ENCODE results near the gene GRIK1.
"Not testable (repeated sequence)": the region's sequence is repeated elsewhere in the genome, so short reads cannot be mapped to it uniquely, and the experiment has no call there.

Gene GRIK1

GRCh38 chr21:29606613-29607012, 333.2 kb downstream of the GRIK1 start:
- no peak for DNase-seq (ENCODE audit: low spot score)

GRCh38 chr21:29605219-29605618, 334.6 kb downstream of the GRIK1 start:
- not testable (repeated sequence) for DNase-seq (ENCODE audit: low spot score)

DNA sequence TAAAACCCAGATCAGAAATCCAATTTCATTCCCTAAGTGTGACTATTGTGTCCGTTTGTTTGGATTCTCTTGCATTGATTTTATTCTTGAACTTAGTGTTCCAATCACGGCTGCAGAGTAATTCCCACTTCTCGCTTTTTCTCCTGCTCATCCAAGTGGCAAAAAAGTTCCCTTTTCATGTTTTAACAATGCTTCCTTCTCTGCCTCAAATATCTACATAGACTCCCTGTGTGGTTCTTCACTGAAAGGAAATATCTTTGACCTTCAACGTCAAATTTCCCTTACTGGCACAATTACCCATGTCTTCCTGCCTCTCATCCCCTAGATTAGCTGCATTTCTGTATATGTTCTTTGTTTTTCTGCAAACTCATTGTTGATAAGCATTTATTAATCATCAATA, 335.7 kb downstream of the GRIK1 start:
- DNase-seq (ENCODE audit: low spot score): no peak

- DNase-seq (ENCODE audit: low spot score): no peak
These were observed 338.7 kb downstream of the GRIK1 start for GRCh38 chr21:29601047-29601446.

DNA sequence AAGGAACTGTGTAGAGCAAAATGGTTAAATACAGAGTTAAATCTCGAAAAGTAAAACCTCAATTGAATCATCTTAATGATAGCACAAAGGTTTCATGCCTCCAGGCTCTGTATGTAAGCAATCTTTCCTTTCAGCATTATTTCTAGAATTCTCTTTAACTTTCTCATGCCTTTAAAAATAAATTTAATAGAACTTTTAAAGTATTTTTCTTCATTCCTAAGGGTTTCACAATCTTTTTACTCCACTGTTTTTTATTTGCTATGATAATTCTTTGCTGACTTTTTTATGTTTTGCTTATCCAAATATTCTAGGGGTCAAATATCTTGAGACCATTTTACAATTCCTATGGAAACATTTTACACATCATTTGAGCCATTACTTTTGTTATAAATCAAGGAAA, 353.1 kb downstream of the GRIK1 start:
- DNase-seq (ENCODE audit: low spot score): no peak

DNA sequence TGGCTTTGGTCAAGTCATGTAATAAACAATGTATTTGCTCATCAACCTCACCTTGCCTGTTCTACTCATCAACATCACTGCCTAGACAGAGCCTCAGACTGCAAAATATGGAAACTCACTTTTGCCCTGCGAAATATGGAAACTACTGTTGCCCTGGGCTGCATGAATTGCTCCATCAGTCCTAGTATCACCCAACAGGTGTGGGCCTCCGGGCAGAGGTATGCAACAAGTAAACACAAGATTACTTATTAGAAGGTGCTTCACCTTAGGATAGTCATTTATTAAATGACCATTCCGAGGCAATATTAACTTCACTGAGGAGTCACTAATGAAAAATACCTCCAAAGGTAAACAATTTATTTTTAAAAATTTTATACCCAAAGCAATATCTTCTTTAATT, 354.3 kb downstream of the GRIK1 start:
- no peak for DNase-seq (ENCODE audit: low spot score)

DNA sequence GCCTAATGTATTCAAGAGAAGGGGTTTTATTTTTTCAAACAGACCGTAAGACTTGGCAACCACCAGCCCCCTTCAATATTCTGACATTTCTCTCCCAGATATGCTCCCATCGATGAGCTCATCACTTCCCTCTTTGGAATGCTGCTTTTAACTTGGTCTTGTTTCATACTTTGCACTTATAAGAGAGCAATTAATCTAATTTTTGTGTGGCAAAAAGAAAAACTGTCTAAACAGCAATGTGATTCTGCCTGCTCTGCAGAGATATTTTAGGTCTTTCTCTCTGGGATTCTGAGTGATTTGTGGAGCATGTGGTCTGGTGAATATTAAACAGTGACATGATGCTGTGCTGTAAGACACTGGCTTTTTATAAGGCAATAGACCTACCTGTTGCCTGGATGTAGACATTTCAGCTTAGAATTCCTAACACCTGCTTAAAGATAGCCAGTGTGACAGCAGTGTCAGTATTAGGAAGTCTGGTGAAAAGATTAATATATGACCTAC, 356.3 kb downstream of the GRIK1 start:
- DNase-seq (ENCODE audit: low spot score): no peak

DNA sequence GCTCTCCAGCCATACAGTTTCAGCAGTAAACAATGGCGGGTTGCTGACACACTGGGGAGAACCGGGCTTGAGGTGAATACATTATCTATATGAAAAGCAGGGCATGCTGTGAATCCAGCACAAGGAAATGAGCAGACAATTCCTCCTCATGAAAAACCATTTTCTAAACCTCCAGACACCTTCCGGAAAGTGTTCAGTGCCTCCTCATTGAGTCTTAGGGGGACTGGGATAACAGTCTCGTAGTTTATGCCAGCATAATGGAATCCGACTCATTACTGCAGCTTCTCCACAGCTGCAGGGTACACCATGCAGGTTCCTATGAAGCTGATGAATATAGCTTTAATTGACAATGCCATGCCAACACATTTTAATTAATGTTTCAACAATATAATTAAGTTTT, 356.9 kb downstream of the GRIK1 start:
- DNase-seq (ENCODE audit: low spot score): no peak

GRCh38 chr21:29581393-29581792, 358.4 kb downstream of the GRIK1 start:
- no peak for DNase-seq (ENCODE audit: low spot score)

GRCh38 chr21:29580732-29581285, 359.0 kb downstream of the GRIK1 start:
- no peak for DNase-seq (ENCODE audit: low spot score)

DNA sequence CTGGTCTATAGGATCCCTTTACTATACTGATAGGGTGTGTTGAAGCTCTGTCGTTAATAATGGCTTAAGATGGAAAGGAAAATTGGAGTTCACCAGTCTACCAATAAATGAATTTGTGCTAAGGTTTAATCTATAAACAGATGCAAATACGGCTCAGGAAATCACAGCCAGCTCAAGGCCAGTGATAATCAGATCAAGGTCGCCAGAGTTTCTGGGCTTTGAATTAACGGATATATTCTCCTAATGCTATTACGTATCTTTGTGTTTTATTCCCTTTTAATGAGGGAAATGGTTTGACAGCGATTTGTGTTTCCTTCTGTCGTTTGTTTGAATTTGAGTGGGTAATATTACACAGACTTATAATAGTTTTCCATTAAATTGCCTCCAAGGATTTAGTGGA, 361.5 kb downstream of the GRIK1 start:
- no peak for DNase-seq (ENCODE audit: low spot score)

DNA sequence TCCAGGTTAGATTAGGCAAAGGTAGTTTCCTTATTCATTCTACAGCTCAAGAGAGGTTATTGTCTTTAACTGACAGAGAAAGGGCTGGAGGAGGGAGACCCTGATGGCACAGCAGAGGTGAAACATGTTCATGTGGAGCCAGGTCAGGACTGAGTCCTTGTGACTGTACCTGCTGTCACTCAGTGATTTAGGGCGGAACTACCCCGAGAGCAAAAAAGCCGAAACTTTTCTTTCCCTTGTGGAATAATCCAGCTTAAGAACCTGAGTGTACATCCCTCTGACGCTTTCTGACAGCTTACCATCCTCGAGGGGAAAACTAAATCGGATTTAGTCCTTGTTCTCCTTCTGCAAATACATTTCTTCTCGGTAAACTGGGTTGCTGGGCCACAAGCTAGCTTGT, 367.8 kb downstream of the GRIK1 start:
- DNase-seq (ENCODE audit: low spot score): no peak

DNA sequence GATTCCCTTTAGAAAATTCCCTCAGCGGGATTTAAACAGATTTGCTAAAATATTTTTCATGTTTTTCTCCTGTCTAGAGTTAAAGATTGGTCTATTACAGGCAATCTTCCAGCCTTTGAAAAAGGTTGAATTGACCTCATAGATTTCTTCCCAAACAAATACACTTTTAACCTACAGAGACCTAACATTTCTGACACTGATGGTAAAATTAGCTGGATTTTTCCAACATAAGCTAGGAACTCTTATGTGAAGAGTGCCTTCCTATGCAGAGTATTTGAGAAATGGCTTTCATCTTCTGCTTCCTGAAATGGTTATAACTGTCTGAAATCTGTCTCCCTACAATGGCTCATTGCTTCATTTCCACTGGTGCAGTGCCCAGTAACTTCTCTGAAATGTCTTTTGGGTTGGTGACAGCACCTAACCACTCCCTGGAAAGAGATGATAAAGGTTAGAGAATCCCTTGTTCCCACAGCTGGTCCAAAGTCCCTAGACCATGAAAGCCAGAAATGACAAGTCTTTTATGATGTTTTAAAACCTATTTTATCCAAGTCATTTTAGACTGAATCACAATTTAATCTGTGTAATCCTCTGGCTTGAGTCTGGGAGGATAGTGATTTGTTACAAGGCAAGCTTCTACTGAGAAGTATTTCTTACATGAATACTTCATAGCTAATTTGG, 371.6 kb downstream of the GRIK1 start:
- DNase-seq (ENCODE audit: low spot score): no peak

DNA sequence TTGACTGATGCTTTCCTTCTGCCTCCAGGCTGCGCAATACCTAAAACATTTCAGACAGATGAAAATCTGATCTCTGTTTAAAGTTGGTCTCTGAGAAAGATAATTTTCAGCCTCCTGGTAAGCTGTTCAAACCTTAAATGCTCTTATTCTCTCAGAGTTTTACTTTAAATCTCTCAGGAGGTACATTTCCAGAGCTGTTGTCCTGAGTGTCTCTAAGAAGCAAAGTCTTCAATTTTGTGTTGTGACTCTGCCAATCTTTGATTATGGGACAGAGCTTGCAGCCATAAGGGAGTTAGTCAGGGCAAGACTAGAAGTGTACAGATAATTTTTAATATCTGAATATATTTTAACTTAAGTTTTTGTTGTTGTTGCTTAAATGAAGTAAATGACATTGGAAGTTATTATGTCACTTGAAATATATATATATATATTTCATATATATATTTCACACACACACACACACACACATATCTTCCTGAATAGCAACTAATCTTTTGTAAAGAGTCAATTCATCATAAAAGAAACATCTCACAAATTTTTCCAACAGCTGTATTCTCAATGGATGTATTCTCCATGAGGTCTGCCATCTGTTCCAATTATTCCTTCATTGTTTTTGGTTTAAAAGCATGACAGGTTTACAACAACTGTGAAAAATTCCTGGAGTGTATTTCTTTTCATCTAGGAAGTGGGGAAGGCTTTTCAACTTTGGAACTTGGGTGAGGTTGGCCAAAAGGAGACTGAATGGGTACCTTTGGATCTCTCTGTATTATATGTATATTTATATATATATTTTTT, 381.7 kb downstream of the GRIK1 start:
- no peak for DNase-seq (ENCODE audit: low spot score)

DNA sequence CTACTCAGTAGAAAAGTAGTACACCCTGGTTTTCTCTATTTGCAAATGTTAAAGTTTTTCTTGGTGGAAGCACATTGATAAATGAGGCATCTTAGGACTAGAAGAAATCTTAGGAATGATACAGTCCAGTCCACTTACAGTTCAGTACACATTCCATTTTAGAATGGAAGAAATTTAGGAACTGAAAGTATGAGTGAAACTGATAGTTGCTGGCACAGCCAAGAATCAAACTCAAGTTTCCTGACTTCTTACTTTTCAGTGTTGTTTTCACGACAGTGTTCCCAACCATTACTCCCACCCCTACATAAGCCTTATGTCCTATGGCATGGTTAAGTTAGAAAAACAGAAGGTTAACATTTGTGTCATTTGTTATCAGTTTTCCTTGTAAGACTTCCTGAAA, 382.6 kb downstream of the GRIK1 start:
- no peak for DNase-seq (ENCODE audit: low spot score)

- DNase-seq (ENCODE audit: low spot score): no peak
These were observed 384.2 kb downstream of the GRIK1 start for GRCh38 chr21:29555601-29556000.

- DNase-seq (ENCODE audit: low spot score): no peak
These were observed 389.6 kb downstream of the GRIK1 start for GRCh38 chr21:29550205-29550604.

- no peak for DNase-seq (ENCODE audit: low spot score)
These were observed 390.2 kb downstream of the GRIK1 start for GRCh38 chr21:29549614-29550013.

DNA sequence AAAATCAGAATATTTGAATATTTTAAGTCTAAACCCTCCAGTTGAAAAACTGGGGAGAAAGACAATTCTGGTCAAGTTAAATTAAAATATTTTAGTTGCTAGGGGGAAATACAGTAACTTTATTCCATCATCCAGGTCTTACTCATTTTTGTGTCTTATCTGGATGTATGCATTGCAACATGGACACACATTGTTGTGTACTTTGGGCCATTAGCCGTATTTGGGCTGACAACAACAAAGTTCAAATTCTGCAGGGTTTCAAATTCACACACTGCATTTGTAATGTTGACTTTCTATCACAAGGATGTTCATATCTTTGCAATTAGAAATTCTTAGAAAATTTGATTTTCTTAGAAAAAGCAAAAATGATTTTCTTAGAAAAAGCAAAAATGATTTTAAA, 391.8 kb downstream of the GRIK1 start:
- DNase-seq (ENCODE audit: low spot score): no peak

DNA sequence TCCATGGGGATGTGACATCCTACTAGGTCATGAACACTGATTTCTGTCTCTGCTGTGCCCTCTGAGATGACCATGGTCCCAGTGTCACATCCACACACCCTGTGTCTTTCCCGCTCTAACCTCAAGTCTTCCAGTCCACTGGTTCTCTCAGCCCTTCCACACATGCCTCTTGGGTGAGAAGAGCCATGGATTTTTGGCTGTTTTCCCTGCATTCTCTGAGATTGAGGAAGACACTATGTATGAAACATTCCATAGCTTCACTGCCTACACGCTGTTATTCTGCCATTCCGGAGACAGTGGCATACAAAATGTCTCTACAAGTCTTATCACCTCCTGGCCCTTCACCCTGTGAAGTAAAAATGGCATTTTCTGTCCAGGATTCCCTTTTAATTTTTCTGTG, 393.7 kb downstream of the GRIK1 start:
- DNase-seq (ENCODE audit: low spot score): no peak

DNA sequence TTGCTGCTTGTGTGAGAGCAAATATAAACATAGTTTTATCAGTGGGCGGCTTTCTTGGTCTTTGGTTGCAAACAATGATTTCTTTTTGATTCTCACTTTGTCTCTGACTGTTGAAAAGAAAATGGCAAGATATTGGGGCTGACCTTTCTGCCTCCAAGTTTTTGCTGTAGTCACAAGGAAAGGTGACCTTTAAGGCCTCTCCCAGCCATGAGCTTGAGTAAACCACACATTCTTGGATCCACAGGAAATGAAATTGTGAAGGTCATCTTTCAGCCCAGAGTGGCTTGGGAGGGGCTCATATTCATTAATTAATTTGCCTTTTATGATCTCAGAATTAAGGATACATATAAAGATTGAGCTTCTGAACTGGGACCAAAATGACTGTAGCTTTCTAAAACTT, 399.5 kb downstream of the GRIK1 start:
- DNase-seq (ENCODE audit: low spot score): no peak

GRCh38 chr21:29538115-29538514, 401.7 kb downstream of the GRIK1 start:
- DNase-seq (ENCODE audit: low spot score): no peak

GRCh38 chr21:29534448-29534847, 405.3 kb downstream of the GRIK1 start:
- no peak for DNase-seq (ENCODE audit: low spot score)

All from hematopoietic multipotent progenitor cell treated with erythropoietin and hydrocortisone succinate and interleukin-3 and kit ligand, for 17 days (in vitro differentiated cells).